VCaP (cell line): ENCODE measurements around the gene APOE.
"Not testable (repeated sequence)": the region's sequence is repeated elsewhere in the genome, so short reads cannot be mapped to it uniquely, and the experiment has no call there.

Source experiments
- H3K27ac ChIP-seq: fragments of 450-650 bp; 2 replicates; pipeline ENCODE4 v1.5.1; 2017
- CTCF ChIP-seq: fragments of 450-650 bp; conservative IDR thresholded peaks from 2 replicates; pipeline ENCODE4 v1.5.1; 2017; ENCODE audit warnings: mild to moderate bottlenecking, moderate library complexity

APOE gene

DNA sequence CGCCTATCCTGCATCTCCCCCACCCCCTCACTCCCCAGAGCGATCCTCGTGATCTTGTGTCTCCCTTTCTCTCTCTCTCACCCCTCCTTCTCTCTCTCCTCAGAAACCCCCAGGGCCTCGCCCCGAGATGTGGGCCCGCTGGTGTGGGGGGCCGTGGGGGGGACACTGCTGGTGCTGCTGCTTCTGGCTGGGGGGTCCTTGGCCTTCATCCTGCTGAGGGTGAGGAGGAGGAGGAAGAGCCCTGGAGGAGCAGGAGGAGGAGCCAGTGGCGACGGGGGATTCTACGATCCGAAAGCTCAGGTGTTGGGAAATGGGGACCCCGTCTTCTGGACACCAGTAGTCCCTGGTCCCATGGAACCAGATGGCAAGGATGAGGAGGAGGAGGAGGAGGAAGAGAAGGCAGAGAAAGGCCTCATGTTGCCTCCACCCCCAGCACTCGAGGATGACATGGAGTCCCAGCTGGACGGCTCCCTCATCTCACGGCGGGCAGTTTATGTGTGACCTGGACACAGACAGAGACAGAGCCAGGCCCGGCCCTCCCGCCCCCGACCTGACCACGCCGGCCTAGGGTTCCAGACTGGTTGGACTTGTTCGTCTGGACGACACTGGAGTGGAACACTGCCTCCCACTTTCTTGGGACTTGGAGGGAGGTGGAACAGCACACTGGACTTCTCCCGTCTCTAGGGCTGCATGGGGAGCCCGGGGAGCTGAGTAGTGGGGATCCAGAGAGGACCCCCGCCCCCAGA lies 27.3 kb upstream of the APOE start:
- no peak for TF ChIP-seq CTCF
- H3K27ac ChIP-seq, result peak overlapping the region; percentile 68

GRCh38 chr19:44879309-44880065 lies 26.1 kb upstream of the APOE start:
- H3K27ac ChIP-seq, result peak overlapping the region; percentile 68; the same call in 1 of the 2 replicates
- no peak for TF ChIP-seq CTCF

DNA sequence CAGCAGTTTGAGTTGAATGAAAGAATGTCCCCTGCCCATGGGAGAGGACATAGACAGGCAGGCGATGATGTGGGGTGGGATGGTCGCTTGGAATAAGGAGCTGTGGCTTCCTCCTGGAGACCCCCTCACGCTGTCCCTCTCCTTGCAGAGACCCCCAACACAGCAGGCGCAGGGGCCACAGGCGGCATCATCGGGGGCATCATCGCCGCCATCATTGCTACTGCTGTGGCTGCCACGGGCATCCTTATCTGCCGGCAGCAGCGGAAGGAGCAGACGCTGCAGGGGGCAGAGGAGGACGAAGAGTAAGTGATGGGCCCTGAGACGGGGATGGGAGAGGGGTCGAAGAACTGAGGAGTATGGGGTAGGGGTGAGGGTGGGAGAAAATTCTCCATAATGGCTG lies 23.5 kb upstream of the APOE start:
- TF ChIP-seq CTCF, result no peak
- H3K27ac ChIP-seq, result no peak overlapping the region

DNA sequence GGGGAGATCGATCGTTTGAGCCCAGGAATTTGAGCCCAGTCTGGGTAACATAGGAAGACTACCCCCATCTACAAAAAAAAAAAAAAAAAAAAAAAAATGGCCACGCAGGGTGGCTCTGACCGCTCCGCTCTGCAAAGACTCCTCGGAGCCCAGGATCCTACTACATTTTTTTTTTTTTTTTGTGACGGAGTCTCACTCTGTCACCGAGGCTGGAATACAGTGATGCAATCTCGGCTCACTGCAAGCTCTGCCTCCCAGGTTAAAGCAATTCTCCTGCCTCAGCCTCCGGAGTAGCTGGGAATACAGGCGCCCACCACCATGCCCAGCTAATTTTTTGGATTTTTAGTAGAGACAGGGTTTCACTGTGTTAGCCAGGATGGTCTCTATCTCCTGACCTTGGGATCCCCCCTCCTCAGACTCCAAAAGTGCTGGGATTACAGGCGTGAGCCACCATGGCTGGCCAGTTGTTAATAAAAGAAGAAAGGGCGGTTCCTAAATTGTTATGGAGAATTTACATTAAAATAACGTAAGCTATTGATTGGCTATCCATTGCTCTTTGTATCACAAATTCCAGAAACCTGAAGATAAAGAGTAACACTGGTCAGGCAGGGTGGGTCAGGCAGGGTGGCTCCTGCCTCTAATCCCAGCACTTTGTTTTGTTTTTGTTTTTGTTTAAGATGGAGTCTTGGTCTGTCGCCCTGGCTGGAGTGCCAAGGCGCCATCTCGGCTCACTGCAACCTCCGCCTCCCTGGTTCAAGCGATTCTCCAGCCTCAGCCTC lies 22.8 kb upstream of the APOE start:
- H3K27ac ChIP-seq, result not testable (repeated sequence)

- TF ChIP-seq CTCF, result no peak
These were observed 21.7 kb upstream of the APOE start for GRCh38 chr19:44883922-44884321.

GRCh38 chr19:44884566-44884965 lies 21.0 kb upstream of the APOE start:
- TF ChIP-seq CTCF, result no peak
- H3K27ac ChIP-seq, result no peak overlapping the region

More at GRCh38 chr19:44883922-44884321, 21.7 kb upstream of the APOE start:
- H3K27ac ChIP-seq, result no peak overlapping the region

GRCh38 chr19:44886141-44886540 lies 19.5 kb upstream of the APOE start:
- H3K27ac ChIP-seq, result no peak overlapping the region
- no peak for TF ChIP-seq CTCF
